Vagina (tissue), 2 donors: Measurements from ENCODE around the gene DGKH.

Source experiments
- POLR2A ChIP-seq, 2 donors: fragments of 450-650 bp; IDR thresholded peaks; one replicate each; pipeline ENCODE4 v1.6.1; 2017; ENCODE audit warnings: antibody characterized with exemption in 2 of 2, mild to moderate bottlenecking in 2 of 2, moderate library complexity in 2 of 2
- POLR2AphosphoS5 ChIP-seq, 2 donors: sonication (generic); formaldehyde crosslinking; IDR thresholded peaks; one replicate each; pipeline ENCODE4 v1.9.0; 2017; ENCODE audit warnings: antibody characterized with exemption in 2 of 2, mild to moderate bottlenecking in 2 of 2, low read depth in 1 of 2; ENCODE audit not compliant: insufficient read depth in 1 of 2
- TF ChIP-seq, protein P1 (sequence below), 3 experiments: fragments of 450-650 bp in 2 of 3; fragments of 200-600 bp in 1 of 3; sonication (generic) in 1 of 3; IDR thresholded peaks; one replicate each; pipeline ENCODE4 v1.5.1; 2017 to 2019; ENCODE audit warnings: antibody characterized with exemption in 3 of 3, mild to moderate bottlenecking in 2 of 3, moderate library complexity in 2 of 3

DNA sequence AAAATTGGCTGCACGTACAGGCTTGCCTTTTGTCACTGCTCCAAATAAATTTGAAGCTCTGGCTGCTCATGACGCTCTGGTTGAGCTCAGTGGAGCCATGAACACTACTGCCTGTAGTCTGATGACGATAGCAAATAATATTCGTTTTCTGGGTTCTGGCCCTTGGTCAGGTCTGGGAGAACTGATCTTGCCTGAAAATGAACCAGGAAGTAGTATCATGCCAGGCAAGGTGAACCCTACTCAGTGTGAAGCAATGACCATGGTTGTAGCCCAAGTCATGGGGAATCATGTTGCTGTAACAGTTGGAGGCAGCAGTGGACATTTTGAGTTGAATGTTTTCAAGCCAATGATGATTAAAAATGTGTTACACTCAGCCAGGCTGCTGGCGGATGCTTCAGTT is 207.4 kb downstream of the DGKH start:
- TF ChIP-seq, protein P1, sequence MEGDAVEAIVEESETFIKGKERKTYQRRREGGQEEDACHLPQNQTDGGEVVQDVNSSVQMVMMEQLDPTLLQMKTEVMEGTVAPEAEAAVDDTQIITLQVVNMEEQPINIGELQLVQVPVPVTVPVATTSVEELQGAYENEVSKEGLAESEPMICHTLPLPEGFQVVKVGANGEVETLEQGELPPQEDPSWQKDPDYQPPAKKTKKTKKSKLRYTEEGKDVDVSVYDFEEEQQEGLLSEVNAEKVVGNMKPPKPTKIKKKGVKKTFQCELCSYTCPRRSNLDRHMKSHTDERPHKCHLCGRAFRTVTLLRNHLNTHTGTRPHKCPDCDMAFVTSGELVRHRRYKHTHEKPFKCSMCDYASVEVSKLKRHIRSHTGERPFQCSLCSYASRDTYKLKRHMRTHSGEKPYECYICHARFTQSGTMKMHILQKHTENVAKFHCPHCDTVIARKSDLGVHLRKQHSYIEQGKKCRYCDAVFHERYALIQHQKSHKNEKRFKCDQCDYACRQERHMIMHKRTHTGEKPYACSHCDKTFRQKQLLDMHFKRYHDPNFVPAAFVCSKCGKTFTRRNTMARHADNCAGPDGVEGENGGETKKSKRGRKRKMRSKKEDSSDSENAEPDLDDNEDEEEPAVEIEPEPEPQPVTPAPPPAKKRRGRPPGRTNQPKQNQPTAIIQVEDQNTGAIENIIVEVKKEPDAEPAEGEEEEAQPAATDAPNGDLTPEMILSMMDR (IDR thresholded peaks at IDR 0.05), result no peak
- TF ChIP-seq POLR2AphosphoS5 (IDR thresholded peaks at IDR 0.05; ENCODE audit: insufficient read depth in 1 of 2, low read depth in 1 of 2) (no peak), POLR2A (IDR thresholded peaks at IDR 0.05) (no peak)
